Body of pancreas (tissue), 4 donors: Measurements from ENCODE around the gene MAGEF1. TPM values are rescaled to one million over a fixed set of nuclear protein-coding genes. Genes with fewer than 3 reads are reported as not detected.

Source experiments
- ATAC-seq: fragments of 150-250 bp; one replicate; pipeline ENCODE4 v1.9.1; 2016
- DNase-seq, 4 donors: peaks; one replicate each; pipeline ENCODE4 v3.0.0-alpha.2; 2019
- H3K27ac ChIP-seq, 4 donors: fragments of 200-600 bp; sonication (generic); 1 replicate in 3 of 4; 2 replicates in 1 of 4; pipeline versions ENCODE4 v1.5.1 to v1.6.1; 2016 to 2019; ENCODE audit warnings: mild to moderate bottlenecking in 1 of 4, mixed read lengths in 1 of 4, moderate library complexity in 1 of 4
- H3K27me3 ChIP-seq, 2 donors: fragments of 200-600 bp; sonication (generic); one replicate each; pipeline ENCODE4 v1.6.0; 2016; ENCODE audit warnings: mild to moderate bottlenecking in 1 of 2
- H3K36me3 ChIP-seq, 2 donors: fragments of 200-600 bp; sonication (generic); replicated peaks in 1 of 2; 2 replicates each; pipeline ENCODE4 v1.5.1; 2016; ENCODE audit warnings: low read depth in 2 of 2; ENCODE audit not compliant: insufficient read depth in 1 of 2
- H3K4me1 ChIP-seq: fragments of 200-600 bp; sonication (generic); one replicate; pipeline ENCODE4 v1.6.0; 2016
- H3K4me3 ChIP-seq, 2 donors: fragments of 200-600 bp; sonication (generic); 1 replicate in 1 of 2; 2 replicates in 1 of 2; pipeline ENCODE4 v1.5.1; 2016 to 2019
- H3K9me3 ChIP-seq, 3 donors: fragments of 200-600 bp; sonication (generic); 1 replicate in 2 of 3; 2 replicates in 1 of 3; pipeline ENCODE4 v1.5.1; 2016
- POLR2A ChIP-seq, 3 donors: fragments of 450-650 bp; IDR thresholded peaks; one replicate each; pipeline ENCODE4 v1.6.1; 2016; ENCODE audit warnings: antibody characterized with exemption in 3 of 3, mild to moderate bottlenecking in 2 of 3
- WGBS, 2 donors: methylation state at CpG; one replicate each; pipeline ENCODE4 v1.1.5; 2017; 5-methylcytosine and 5-hydroxymethylcytosine counted together
- intact Hi-C: fragments of 100-400 bp; cut with DNase I; formaldehyde crosslinking; loops from one replicate; pipeline ENCODE4 v1.15.1; 2023
- total RNA-seq, 2 donors: library from RNA; depleted of rRNA; stranded (reverse); fragments of >200 nt; gene quantifications; one replicate each; pipeline ENCODE4 v1.1.0, GENCODE V29; 2016
- TF ChIP-seq, protein P1 (sequence below), 7 experiments: fragments of 450-650 bp in 4 of 7; fragments of 200-600 bp in 3 of 7; sonication (generic) in 3 of 7; IDR thresholded peaks; one replicate each; pipeline ENCODE4 v1.5.1; 2016 to 2019; ENCODE audit warnings: antibody characterized with exemption in 7 of 7

Gene MAGEF1
- total RNA-seq, 2 donors from 2014 or later: 21.8 to 31.1 TPM

DNA sequence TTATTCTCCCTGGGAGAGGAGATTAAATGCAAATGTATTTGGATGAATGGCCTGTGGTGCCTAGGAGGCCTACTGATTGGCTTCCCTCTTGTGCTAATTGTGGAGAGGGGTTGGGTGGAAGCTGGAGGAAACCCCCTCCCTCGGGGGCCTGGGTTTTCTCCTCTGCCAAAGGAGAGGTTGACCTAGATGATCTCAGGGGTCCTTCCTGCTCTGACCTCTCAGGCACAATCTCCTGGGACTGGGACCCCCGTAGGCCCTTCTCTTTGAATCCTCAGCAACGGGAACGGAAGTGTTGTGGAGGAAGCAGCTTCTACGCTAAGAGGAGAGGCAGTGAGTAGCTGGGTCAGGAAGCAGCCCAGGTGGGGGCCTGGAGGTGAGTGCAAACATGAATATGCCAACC lies 40.5 kb upstream of the MAGEF1 start:
- H3K27me3 ChIP-seq: no peaks in the 10 kb centered on the region
- intact Hi-C loops: no loop called here
- H3K4me3 ChIP-seq: no peak overlapping the region
- peak overlapping the region in 3 of 4 donors; percentile 2 to 83 (median 77) for H3K27ac ChIP-seq
- ATAC-seq (no peak), DNase-seq (no peak)
- H3K9me3 ChIP-seq: no peaks in the 10 kb centered on the region
- H3K4me1 ChIP-seq: peaks cover 59% of the 10 kb centered on the region
- H3K36me3 ChIP-seq: no peaks in the 10 kb centered on the region
- WGBS, 2 donors: 37 to 59% methylated on average over 5 of the region's 5 CpGs
- TF ChIP-seq, protein P1, sequence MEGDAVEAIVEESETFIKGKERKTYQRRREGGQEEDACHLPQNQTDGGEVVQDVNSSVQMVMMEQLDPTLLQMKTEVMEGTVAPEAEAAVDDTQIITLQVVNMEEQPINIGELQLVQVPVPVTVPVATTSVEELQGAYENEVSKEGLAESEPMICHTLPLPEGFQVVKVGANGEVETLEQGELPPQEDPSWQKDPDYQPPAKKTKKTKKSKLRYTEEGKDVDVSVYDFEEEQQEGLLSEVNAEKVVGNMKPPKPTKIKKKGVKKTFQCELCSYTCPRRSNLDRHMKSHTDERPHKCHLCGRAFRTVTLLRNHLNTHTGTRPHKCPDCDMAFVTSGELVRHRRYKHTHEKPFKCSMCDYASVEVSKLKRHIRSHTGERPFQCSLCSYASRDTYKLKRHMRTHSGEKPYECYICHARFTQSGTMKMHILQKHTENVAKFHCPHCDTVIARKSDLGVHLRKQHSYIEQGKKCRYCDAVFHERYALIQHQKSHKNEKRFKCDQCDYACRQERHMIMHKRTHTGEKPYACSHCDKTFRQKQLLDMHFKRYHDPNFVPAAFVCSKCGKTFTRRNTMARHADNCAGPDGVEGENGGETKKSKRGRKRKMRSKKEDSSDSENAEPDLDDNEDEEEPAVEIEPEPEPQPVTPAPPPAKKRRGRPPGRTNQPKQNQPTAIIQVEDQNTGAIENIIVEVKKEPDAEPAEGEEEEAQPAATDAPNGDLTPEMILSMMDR (IDR thresholded peaks at IDR 0.05): no peak
- TF ChIP-seq POLR2A (IDR thresholded peaks at IDR 0.05): no peak

DNA sequence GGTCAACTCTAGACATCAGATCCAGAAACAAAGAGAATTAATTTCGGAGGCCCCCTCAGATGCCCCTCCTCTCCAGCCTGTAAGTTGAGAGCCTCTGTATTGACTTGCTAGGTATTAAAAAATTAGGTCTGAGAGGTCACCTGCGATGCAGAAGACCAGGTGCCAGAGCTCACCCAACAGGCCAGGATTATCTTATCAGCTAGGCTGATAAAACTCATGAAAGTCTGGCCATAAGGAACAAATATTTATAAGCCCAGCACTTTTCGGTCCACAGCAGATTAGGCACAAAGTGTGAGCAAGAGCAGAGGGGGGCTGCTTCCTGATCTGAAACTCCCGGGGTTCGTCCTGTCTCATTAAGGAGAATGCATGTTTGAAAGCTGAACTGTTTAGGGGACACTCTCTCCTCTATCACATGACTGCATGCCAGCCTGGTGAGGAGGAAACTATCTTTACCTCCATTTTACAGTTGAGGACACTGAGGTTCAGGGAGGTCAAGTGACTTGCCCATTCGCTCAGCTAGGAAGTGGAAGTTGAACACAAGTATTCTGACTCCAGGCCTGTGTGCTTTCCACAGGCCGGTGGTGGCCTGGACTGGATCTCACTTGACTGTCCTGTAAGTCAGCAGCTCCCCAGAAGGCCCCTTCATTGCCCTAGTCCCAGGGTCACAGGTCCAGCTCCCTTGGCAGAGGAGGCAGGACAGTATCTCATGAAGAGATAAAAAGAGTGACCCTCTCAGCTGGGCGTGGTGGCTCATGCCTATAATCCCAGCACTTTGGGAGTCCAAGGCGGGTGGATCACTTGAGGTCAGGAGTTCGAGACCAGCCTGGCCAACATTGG lies 39.6 kb upstream of the MAGEF1 start:
- H3K27me3 ChIP-seq: no peaks in the 10 kb centered on the region
- peak overlapping the region; percentile 59 to 83 (median 74) for H3K27ac ChIP-seq
- no peaks in the 10 kb centered on the region for H3K9me3 ChIP-seq
- TF ChIP-seq, protein P1 (IDR thresholded peaks at IDR 0.05): no peak
- TF ChIP-seq POLR2A (IDR thresholded peaks at IDR 0.05): peak in 1 of 3 donors; percentile 15
- DNase-seq (peak; percentile 49 to 77 (median 62)), ATAC-seq (peak; percentile 80)
- no peaks in the 10 kb centered on the region for H3K36me3 ChIP-seq
- H3K4me1 ChIP-seq: peaks cover 50% of the 10 kb centered on the region
- 40 to 42% methylated on average over 7 to 10 of the region's 10 CpGs for WGBS, 2 donors
- H3K4me3 ChIP-seq: no peak overlapping the region
- intact Hi-C loops: no loop called here

DNA sequence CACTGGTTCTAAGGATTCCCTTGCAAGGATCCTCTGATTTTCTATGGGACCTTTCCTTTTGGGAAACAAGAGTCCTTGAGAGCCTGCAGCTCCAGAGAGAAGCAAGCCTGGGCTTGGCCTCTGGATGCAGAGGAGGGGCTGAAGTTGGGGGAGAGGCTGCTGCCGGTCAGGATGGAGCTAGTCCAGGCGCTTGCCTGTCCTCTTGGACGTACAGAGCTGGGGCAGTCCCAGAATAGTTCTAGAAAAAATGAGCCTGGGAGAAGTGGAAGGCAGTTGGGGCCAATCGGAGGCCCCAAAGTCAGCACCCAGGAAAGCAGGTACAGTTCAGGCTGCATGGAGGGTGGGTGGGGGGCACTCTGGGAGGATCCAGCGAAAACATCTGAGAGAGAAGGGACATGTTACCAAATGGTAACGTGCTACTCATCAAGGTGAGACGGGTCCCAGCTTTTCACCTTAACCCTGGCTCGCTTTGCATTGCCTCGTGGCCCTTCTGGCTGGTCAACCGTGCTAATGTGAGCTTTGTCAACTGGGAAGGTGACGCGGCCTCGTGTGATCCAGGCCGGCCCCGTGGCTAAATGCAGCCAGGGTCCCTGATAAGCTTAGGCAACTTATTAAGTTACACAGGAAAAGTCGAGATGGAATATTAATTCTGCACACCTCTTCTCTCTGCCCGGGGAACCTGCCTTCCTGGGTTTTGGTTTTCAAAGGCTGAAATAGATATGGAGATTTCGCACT lies 38.7 kb upstream of the MAGEF1 start:
- 34 to 37% methylated on average over 17 to 18 of the region's 18 CpGs for WGBS, 2 donors
- DNase-seq (peak; percentile 53 to 82 (median 65)), ATAC-seq (peak; percentile 69)
- H3K9me3 ChIP-seq: no peaks in the 10 kb centered on the region
- intact Hi-C loops: no loop called here
- peak overlapping the region; percentile 59 to 83 (median 74) for H3K27ac ChIP-seq
- no peak overlapping the region for H3K4me3 ChIP-seq
- H3K36me3 ChIP-seq: no peaks in the 10 kb centered on the region
- peaks cover 43% of the 10 kb centered on the region for H3K4me1 ChIP-seq
- no peaks in the 10 kb centered on the region for H3K27me3 ChIP-seq
- TF ChIP-seq POLR2A (IDR thresholded peaks at IDR 0.05): no peak
- TF ChIP-seq, protein P1 (IDR thresholded peaks at IDR 0.05): no peak

DNA sequence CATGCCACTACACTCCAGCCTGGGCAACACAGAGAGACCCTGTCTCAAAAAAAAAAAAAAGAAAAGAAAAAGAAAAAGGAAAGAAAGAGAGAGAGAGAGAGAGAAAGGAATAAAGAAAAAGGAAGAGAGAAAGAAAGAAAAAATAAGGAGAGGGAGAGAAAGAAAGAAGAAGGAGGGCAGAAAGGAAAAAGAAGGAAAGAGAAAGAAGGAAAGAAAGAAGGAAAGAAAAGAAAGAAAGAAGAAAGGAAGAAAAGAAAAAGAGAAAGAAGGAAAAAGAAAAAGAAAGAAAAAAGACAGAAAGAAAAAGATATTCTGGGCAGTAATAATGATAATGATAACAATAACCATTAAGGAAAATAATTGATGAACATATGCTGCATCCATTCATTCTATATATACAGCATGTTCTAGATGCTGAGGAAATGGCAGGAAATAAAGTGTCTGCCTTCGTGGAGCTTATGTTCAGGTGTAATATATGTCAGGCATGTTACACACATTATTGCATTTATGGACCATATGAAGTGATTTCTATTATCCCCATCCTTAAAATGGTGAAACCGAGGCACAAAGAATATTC lies 37.4 kb upstream of the MAGEF1 start:
- intact Hi-C loops: no loop called here
- H3K27me3 ChIP-seq: no peaks in the 10 kb centered on the region
- H3K4me1 ChIP-seq: peaks cover 39% of the 10 kb centered on the region
- WGBS, 2 donors: 92 to 98% methylated on average over 2 of the region's 2 CpGs
- ATAC-seq: no peak
- DNase-seq: no peak
- H3K27ac ChIP-seq: peak overlapping the region in 2 of 4 donors; percentile 59 to 83
- H3K9me3 ChIP-seq: no peaks in the 10 kb centered on the region
- TF ChIP-seq, protein P1 (IDR thresholded peaks at IDR 0.05): no peak
- no peak for TF ChIP-seq POLR2A (IDR thresholded peaks at IDR 0.05)
- no peaks in the 10 kb centered on the region for H3K36me3 ChIP-seq
- H3K4me3 ChIP-seq: no peak overlapping the region
